Panc1 (cell line): Measurements from ENCODE around the gene TRPC5OS. TPM values are rescaled to one million over a fixed set of nuclear protein-coding genes. Genes with fewer than 3 reads are reported as not detected.

Experiments
- ATAC-seq: fragments of 200-7000 bp; cut with Tn5 transposase; 2 replicates; pipeline ENCODE4 v1.9.1; 2020; ENCODE audit warnings: mild to moderate bottlenecking, moderate library complexity
- BruUV-seq: library from RNA; stranded (reverse); fragments of 400-500 nt; replicated peaks from 2 replicates; lab custom pipeline; 2021; lab: Mats Ljungman, UMichigan
- CTCF ChIA-PET: fragments of 300-600 bp; sonication (Branson Sonifier 250); formaldehyde crosslinking; loops from one replicate; lab custom pipeline; 2022; ENCODE audit warnings: antibody characterized with exemption; lab: Charles Lee
- POLR2A ChIA-PET: fragments of 300-600 bp; sonication (Branson Sonifier 250); formaldehyde crosslinking; loops from one replicate; lab custom pipeline; 2022; ENCODE audit warnings: antibody characterized with exemption; lab: Charles Lee
- DNase-seq: peaks from one replicate; pipeline ENCODE4 v3.0.0-alpha.2; 2010; ENCODE audit warnings: low read depth, low spot score
- H3K27ac ChIP-seq: 2 replicates; pipeline ENCODE4 v1.5.1; 2011; ENCODE audit warnings: mild to moderate bottlenecking, low read length, inconsistent platforms
- H3K27me3 ChIP-seq: fragments of 200-500 bp; sonication (Bioruptor generic); 2 replicates; pipeline ENCODE4 v1.6.0; 2014; ENCODE audit warnings: low read length, inconsistent platforms; ENCODE audit not compliant: control insufficient read depth, insufficient read depth
- H3K36me3 ChIP-seq: fragments of 200-500 bp; sonication (Bioruptor generic); 2 replicates; pipeline ENCODE4 v1.5.1; 2014; ENCODE audit warnings: inconsistent platforms, mild to moderate bottlenecking, low read length, moderate library complexity; ENCODE audit not compliant: control insufficient read depth, insufficient read depth
- H3K4me1 ChIP-seq: 2 replicates; pipeline ENCODE4 v1.5.1; 2011; ENCODE audit warnings: inconsistent platforms, mild to moderate bottlenecking, low read length, moderate library complexity; ENCODE audit not compliant: control insufficient read depth, insufficient read depth
- H3K4me3 ChIP-seq, 2 experiments: 2 replicates each; pipeline ENCODE4 v1.5.1; 2011 to 2012; ENCODE audit warnings: low read depth in 2 of 2, low read length in 2 of 2, mild to moderate bottlenecking in 2 of 2, inconsistent platforms in 1 of 2, moderate library complexity in 1 of 2
- H3K9me3 ChIP-seq: fragments of 200-500 bp; sonication (Bioruptor generic); 2 replicates; pipeline ENCODE4 v1.5.1; 2014; ENCODE audit warnings: low read depth, mild to moderate bottlenecking, inconsistent platforms, low read length, moderate library complexity; ENCODE audit not compliant: control insufficient read depth, insufficient read depth
- CTCF ChIP-seq: fragments of 450-650 bp; IDR thresholded peaks from 2 replicates; pipeline ENCODE4 v1.5.1; 2017; ENCODE audit warnings: mild to moderate bottlenecking
- POLR2AphosphoS5 ChIP-seq: IDR thresholded peaks from 2 replicates; pipeline ENCODE4 v1.6.1; 2012; ENCODE audit warnings: mild to moderate bottlenecking, low read depth, low read length, moderate library complexity
- REST ChIP-seq, 2 experiments: IDR thresholded peaks; 2 replicates each; pipeline ENCODE4 v1.6.1; 2011 to 2012; ENCODE audit warnings: low read depth in 2 of 2, control low read depth in 1 of 2, low read length in 1 of 2, mild to moderate bottlenecking in 1 of 2, moderate library complexity in 1 of 2; ENCODE audit not compliant: insufficient read depth in 1 of 2
- SIN3A ChIP-seq: IDR thresholded peaks from 2 replicates; pipeline ENCODE4 v1.6.1; 2012; ENCODE audit warnings: low read depth, mild to moderate bottlenecking, low read length, moderate library complexity, borderline replicate concordance; ENCODE audit not compliant: insufficient read depth
- TCF7L2 ChIP-seq: IDR thresholded peaks from 2 replicates; pipeline ENCODE4 v1.6.1; 2011; ENCODE audit warnings: mild to moderate bottlenecking, low read depth, low read length, inconsistent platforms
- in situ Hi-C: cut with HindIII; loops from 2 replicates; pipeline ENCODE4 v1.10.0; 2016; ENCODE audit warnings: low sequenced_read_pairs, low pct_unique_long_range_greater_than_20kb
- intact Hi-C: fragments of 100-400 bp; cut with micrococcal nuclease; formaldehyde crosslinking; loops from one replicate; pipeline ENCODE4 v1.10.0; 2022; ENCODE audit not compliant: unreplicated experiment
- total RNA-seq: library from RNA; stranded (reverse); gene quantifications from one replicate; pipeline ENCODE4 v1.2.1, GENCODE V29; 2021; ENCODE audit not compliant: unreplicated experiment

Gene TRPC5OS
- total RNA-seq, 1 experiment from 2014 or later: not detected

GRCh38 chrX:111830571-111830970 is 45.4 kb upstream of the TRPC5OS start:
- in situ Hi-C loops (no loop called here), intact Hi-C loops (no loop called here)
- ATAC-seq (no peak), DNase-seq (no peak)
- CTCF ChIA-PET: no interaction called here
- Histone ChIP-seq H3K27me3 (no peaks in the 10 kb centered on the region), H3K4me1 (no peaks in the 10 kb centered on the region), H3K27ac (no peak overlapping the region), H3K4me3 (no peak overlapping the region), H3K36me3 (no peaks in the 10 kb centered on the region), H3K9me3 (no peaks in the 10 kb centered on the region)
- POLR2A ChIA-PET: no interaction called here
- BruUV-seq: no TSS peak
- TF ChIP-seq SIN3A: no peak
- no peak for TF ChIP-seq CTCF
- TF ChIP-seq POLR2AphosphoS5: no peak
- TF ChIP-seq TCF7L2: no peak
- TF ChIP-seq REST (IDR thresholded peaks at IDR 0.05; ENCODE audit: insufficient read depth in 1 of 2, low read depth in 2 of 2, low read length in 1 of 2): no peak

- H3K27ac ChIP-seq: no peak overlapping the region
- no peak for TF ChIP-seq POLR2AphosphoS5
- TF ChIP-seq REST (IDR thresholded peaks at IDR 0.05; ENCODE audit: insufficient read depth in 1 of 2, low read depth in 2 of 2, low read length in 1 of 2): no peak
- no peak for TF ChIP-seq TCF7L2
- no peak for TF ChIP-seq CTCF
- TF ChIP-seq SIN3A: no peak
- H3K36me3 ChIP-seq: no peaks in the 10 kb centered on the region
- POLR2A ChIA-PET: no interaction called here
- H3K27me3 ChIP-seq: no peaks in the 10 kb centered on the region
- intact Hi-C loops (no loop called here), in situ Hi-C loops (no loop called here)
- BruUV-seq: no TSS peak
- ATAC-seq (no peak), DNase-seq (no peak)
- CTCF ChIA-PET: no interaction called here
- no peaks in the 10 kb centered on the region for H3K4me1 ChIP-seq
- no peaks in the 10 kb centered on the region for H3K9me3 ChIP-seq
- H3K4me3 ChIP-seq: no peak overlapping the region
Observed at GRCh38 chrX:111831343-111831742, 44.6 kb upstream of the TRPC5OS start.
